KBM-7 (cell line): ENCODE results near the gene FRMD4A.

Experiments
- DNase-seq: peaks from one replicate; pipeline ENCODE4 v3.0.0-alpha.2; 2015
- in situ Hi-C: fragments of 300-500 bp; cut with MboI; formaldehyde crosslinking; loops from 2 replicates; pipeline ENCODE4 v1.14.3; 2020; ENCODE audit warnings: low sequenced_read_pairs, low pct_unique_long_range_greater_than_20kb, mixed read lengths

Gene FRMD4A

GRCh38 chr10:14302035-14302434, 28.7 kb downstream of the FRMD4A start:
- DNase-seq = no peak
- in situ Hi-C loops = no loop called here

GRCh38 chr10:14299556-14299955, 31.2 kb downstream of the FRMD4A start:
- in situ Hi-C loops = no loop called here
- DNase-seq = no peak

GRCh38 chr10:14296065-14296709, 34.5 kb downstream of the FRMD4A start:
- in situ Hi-C loops = no loop called here
- no peak for DNase-seq

GRCh38 chr10:14294347-14295059, 36.2 kb downstream of the FRMD4A start:
- in situ Hi-C loops = no loop called here
- no peak for DNase-seq

GRCh38 chr10:14293526-14293925, 37.2 kb downstream of the FRMD4A start:
- DNase-seq = no peak
- in situ Hi-C loops = no loop called here

- DNase-seq = no peak
- in situ Hi-C loops = no loop called here
Observed at GRCh38 chr10:14291296-14291695, 39.4 kb downstream of the FRMD4A start.

- no peak for DNase-seq
- in situ Hi-C loops = no loop called here
Observed at GRCh38 chr10:14285941-14286560, 44.7 kb downstream of the FRMD4A start.

GRCh38 chr10:14282276-14282675, 48.4 kb downstream of the FRMD4A start:
- in situ Hi-C loops = no loop called here
- no peak for DNase-seq

GRCh38 chr10:14278533-14278932, 52.2 kb downstream of the FRMD4A start:
- in situ Hi-C loops = no loop called here
- no peak for DNase-seq

GRCh38 chr10:14276210-14276609, 54.5 kb downstream of the FRMD4A start:
- in situ Hi-C loops = no loop called here
- no peak for DNase-seq

GRCh38 chr10:14271621-14272020, 59.1 kb downstream of the FRMD4A start:
- DNase-seq = no peak
- in situ Hi-C loops = no loop called here

GRCh38 chr10:14270370-14270769, 60.4 kb downstream of the FRMD4A start:
- in situ Hi-C loops = no loop called here
- no peak for DNase-seq

GRCh38 chr10:14265709-14266108, 65.0 kb downstream of the FRMD4A start:
- in situ Hi-C loops = no loop called here
- DNase-seq = no peak

- in situ Hi-C loops = no loop called here
- no peak for DNase-seq
Observed at GRCh38 chr10:14262836-14263425, 67.8 kb downstream of the FRMD4A start.

GRCh38 chr10:14261336-14261735, 69.4 kb downstream of the FRMD4A start:
- DNase-seq = no peak
- in situ Hi-C loops = no loop called here

GRCh38 chr10:14259696-14260566, 70.8 kb downstream of the FRMD4A start:
- in situ Hi-C loops = no loop called here
- DNase-seq = no peak

GRCh38 chr10:14254368-14254767, 76.4 kb downstream of the FRMD4A start:
- in situ Hi-C loops = no loop called here
- DNase-seq = no peak

- in situ Hi-C loops = no loop called here
- DNase-seq = no peak
Observed at GRCh38 chr10:14253711-14254110, 77.0 kb downstream of the FRMD4A start.

- no peak for DNase-seq
- in situ Hi-C loops = no loop called here
Observed at GRCh38 chr10:14253079-14253478, 77.6 kb downstream of the FRMD4A start.
